ENCODE results near the gene CPA4.

CPA4 gene

DNA sequence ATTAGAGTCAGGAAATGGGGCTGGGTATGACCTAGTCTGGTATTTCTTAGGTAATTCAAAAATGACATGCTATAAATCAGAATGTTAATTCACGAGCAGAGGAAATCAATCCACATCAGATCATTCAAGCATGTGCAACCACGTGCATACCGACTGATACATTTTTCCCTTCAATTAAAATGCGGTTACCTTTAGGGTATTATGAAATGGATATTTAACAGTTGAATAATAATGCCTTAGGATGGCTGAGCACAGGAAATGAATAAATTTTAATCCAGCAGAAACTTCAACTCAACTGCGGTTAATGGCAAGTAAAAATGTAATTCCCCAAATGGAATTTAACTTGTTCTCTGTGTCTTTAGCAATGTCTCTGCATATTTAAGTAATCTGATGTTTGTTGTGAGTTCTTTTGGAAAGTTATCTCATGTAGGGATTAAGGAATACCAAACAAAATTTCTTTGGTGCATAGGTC lies 17.1 kb upstream of the CPA4 start:
- DNase-seq = no peak

DNA sequence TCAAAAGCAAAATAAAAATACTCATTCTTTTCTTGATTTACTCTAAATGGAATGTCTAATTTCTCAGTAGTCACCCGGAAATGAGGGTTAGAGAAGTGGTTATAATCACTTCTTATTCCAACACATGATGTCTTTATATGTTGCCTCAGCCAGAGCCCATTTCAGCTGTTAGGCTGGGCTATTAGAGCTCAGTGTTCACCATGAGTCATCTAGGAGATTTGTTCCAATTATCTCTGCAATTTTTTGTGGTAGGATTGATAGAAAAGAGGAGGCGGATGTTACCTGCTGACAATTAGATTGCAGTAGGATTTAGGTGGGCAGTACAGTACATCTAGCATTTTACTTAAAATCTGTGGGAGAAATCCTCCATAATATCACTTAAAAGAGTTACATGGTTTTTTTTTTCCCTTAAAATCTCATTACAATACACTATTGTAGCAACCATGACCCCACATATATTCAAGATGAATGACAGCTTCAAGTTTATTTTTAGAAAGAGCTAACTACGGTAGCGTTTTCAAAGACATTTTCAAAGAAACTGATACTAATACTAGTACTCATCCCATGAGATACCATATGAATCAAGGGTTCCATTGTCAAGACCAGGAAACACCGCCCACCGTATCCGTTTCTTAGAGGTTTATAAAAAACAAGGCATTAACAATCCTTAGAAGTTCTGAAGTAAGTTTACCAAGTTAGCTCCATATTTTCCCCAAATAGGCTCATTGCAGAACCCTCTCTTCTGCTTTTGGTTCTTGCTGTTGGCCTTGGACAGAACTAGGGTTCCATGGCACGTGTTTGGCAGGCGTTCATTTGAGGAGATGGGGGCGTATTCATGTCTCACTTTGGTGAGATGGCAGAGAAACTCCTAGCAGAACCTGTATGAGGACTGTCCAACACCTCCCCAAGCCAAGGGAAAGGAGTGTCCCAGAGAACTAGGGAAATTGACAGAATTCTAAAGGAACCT lies 15.9 kb upstream of the CPA4 start:
- no peak for DNase-seq

DNA sequence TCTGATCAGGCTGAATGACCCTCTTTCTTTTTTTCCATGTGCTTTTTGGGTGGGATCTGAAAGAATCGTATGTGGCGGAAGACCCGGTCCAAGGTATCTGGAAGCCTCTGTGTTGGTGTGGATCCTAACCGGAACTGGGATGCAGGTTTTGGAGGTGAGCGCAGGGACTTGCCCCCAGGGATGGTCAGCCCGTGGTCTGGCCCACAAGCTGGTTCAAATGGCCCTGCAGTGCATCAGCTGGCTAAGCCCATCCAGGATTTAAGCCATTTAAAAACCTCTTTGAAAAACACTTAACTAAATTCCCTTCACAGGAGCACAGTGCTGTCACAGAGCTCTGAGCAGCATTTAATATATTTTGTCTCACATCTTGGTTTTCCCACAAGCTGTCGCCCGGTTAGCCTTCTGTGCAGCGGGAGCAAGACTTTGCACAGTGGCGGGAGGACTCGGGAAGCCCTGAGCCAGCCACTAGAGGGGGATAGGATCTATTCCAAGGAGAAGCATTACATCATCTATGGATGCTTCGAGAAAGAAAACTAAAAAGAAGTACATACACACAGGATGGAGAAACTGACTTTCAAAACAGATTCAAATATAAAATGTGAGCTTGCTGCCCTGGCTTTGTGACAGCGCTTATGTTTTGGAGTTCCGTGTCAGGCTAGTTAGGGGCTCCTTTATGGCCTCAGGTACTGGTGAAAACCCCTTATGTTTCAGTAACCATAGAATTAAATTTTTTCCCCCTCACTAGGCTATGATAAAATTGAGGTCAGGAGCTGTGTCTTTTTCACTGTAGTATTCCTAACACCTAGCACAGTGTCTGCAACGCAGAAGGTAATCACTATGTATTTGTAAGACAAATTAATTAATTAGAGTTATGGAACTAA lies 15.0 kb upstream of the CPA4 start:
- DNase-seq = no peak

DNA sequence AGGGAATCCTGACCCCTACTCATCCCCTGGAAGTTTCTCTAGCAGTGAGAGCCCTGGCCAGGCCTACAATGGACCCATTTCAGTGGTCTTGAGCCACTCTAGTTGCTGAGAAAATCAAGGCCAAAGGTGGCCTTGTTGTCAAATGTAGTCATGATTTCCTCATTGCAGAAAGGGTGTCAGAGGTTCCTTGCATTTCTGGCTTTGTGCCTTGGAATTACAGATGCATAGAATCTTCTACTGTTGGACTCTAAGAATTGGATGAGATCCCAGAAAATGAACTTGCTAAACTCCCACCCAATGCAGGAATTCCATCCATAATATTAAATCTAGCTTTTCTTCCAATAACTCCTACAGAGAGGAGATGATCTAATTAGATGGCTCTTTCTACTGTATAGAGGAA lies 14.1 kb upstream of the CPA4 start:
- DNase-seq = no peak

DNA sequence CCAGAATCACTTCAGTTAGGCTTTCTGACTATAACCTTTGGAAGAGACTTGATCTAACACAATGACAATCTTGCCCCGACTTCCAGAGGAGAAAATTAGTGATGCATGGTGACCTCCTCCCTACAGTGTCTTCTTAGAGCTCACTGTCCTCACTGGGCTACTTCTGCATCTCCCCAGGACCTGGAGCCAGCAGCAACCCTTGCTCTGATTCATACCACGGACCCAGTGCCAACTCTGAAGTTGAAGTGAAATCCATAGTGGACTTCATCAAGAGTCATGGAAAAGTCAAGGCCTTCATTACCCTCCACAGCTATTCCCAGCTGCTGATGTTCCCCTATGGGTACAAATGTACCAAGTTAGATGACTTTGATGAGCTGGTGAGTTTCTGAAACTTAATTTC lies 13.7 kb upstream of the CPA4 start:
- no peak for DNase-seq

DNA sequence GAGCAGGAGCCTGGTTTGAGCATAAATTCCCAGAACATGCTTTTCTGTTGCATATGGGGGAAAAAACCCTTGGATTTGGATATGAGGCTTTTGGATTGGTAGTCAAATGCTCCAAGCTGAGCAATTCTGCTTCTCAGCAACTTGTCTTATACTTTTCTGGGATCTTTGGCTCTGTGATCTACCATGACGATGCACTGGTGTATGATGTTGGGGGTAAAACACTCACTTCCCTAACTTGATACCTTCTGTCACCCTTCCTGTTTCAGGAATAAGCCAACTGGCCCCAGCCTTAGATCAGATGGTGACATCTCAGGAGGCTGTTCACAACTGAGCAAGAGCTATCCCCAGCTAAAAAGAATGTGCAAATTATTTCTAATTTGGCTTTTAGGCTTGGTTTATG lies 13.1 kb upstream of the CPA4 start:
- DNase-seq = no peak

DNA sequence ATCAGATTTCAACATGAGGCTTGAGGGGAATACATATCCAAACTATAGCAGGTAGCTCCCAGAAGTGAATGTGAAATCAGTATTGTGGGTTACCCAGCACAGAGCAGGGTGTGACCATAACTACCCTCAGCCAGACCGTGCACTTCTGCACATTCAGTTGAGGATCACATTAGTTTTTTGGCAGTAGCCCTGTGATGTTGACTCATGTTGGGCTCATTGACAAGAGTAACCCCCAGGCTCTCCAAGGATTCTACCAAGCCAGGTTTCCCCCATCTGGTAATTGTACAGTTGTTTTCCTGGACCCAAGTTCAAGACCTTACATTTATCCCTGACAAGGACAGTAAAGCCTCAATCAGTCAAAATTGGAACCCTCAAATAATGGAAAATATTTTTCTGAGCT lies 11.7 kb upstream of the CPA4 start:
- no peak for DNase-seq

DNA sequence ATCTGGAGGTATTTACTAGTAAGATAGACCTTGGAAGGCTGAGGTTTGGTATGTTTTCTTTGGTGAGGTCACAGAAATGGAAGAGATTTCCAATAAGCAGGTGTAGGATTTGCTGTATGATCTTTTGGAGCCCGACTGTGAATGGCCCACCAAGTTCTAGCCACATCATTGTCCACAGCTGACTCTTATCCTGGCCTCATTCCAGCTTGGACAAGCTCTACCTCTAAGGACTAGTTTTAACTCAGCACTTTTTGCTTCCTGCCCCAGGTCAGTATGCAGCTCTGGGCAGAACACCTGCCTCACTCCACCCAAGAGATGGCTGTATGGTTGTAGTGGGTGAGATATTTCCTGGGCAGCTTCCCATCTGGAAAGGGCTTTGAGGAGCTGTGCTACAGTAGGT lies 6.1 kb upstream of the CPA4 start:
- DNase-seq = no peak

DNA sequence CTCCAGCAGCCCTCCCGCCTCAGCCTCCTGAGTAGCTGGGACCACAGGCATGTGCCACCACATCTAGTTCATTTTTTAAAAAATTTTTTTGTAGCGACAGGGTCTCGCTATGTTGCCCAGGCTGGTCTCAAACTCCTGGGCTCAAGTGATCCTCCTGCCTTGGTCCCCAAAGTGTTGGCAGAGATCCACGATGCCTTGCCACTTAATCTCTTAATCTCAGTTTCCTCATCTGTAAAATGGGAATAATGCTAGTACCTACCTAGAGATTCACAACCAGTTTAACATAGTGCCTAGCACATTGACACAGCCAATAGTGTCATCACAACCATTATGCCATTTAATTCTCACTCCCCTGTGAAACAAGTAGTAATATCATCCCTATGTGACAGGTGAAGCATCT lies 4.8 kb upstream of the CPA4 start:
- no peak for DNase-seq

DNA sequence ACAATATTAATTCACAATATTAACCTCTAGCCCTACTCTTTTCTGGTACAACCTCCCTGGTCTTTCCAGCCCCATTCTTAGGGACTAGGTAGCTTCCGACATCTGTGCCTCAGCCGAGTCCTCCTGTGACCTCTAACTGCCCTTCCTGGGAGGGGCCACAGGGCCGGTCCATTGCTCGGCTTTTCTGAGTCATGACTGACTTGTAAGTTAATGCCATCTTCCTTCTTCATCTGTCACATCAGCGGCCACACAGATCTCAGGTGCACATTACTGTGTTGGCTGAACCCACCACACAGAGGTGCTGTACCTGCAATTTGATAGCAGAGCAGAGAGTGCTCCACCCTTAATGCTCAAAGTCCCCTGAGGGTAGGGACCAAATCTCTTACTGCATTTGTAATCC lies 4.1 kb upstream of the CPA4 start:
- no peak for DNase-seq

DNA sequence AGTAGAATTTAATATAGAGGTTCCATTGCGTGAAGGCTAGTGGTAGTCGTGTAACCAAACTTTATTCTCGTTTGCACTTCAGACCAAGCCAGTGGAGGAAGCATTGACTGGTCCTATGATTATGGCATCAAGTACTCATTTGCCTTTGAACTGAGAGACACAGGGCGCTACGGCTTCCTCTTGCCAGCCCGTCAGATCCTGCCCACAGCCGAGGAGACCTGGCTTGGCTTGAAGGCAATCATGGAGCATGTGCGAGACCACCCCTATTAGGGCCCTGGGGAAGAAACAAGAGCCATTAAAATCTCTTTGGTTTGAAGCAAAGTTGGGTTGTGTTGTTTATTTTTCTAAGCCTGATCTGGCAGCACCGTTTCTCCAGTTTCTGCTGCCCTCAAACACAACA lies 3.5 kb upstream of the CPA4 start:
- DNase-seq = no peak

DNA sequence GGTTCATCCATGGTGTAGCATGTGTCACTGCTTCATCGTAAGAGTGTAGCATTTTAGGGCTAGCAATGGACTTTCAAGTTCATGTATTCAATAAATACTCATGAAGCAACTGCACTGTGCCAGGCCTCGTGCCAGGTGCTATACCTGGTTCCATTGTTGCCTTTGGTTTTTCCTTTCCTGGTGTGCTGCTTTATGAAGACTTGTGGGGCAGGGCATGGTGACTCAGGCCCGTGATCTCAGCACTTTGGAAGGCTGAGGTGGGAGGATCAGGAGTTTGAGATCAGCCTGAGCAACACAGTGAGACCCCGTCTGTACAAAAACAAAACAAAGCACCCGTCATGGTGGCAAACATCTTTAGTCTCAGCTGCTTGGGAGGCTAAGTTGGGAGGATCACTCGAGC lies 2.2 kb upstream of the CPA4 start:
- no peak for DNase-seq

DNA sequence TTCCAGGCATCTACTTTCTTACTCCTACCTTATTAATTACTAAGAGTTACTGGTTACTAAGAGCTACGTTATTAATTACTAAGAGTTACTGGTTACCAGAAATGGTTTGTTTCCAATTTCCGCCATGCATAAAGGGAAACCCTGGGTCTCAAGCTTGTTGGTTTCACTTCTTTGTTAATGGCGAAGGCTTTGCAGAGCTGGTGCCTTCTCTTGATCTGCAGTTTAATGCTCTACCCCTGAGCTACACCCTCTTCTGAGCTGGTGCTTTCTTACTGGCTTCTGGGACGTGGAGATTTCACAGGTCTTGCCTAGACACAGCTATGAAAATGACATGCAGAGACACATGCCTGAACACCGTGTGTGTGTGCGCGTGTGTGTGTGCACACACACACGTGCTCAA lies 560 bp downstream of the CPA4 start:
- DNase-seq = no peak

DNA sequence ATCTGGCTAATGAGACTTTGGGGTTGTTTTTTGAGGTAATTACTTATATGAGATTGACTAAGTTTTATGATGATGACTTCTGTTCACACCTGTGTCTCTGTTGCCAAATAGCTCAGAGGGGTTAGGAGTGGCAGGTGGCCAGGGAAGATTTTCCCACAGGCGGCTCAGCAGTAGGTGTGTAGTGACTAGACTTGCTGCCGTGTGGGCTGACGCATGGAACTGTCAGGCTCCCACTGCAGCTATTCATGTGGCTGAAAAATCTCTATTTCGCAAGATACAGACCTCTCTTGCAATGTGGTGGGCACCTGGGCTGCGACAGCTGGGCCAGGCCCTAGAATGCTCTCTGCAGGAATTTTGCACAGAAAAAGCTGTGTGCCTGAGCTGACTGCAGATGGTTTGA lies 1.4 kb downstream of the CPA4 start:
- DNase-seq = no peak

DNA sequence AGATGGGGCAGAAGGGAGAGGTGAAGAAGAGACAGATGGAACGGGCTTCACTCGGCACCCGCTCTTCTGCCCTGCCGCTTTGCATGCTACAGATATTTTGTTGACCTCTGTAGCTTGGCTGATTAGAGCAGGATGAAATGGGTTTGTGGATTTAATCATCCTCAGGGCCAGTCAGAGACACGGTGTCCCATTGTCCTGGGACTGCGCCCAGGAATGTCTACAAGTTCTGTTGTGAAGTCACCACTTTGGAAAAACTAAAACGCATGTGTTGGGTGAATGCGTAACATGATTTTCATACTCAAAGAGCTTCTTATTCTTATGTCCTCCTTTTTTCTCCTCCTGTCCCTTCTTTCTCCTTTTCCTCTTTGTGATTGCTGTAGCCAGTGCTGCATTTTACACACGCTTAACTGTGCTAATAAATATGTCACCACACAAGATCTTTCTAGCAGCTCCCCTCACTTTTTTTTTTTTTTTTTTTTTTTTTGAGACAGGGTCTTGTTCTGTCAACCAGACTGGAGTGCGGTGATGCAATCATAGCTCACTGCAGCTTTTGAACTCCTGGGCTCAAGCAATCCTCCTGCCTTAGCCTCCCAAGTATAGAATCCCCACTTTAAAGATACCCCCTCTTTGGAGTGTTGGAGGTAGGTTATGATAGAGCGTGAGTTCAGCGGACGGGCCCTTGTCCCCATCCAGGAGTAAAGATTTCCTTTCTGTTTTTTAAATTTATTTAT lies 3.4 kb downstream of the CPA4 start:
- no peak for DNase-seq

DNA sequence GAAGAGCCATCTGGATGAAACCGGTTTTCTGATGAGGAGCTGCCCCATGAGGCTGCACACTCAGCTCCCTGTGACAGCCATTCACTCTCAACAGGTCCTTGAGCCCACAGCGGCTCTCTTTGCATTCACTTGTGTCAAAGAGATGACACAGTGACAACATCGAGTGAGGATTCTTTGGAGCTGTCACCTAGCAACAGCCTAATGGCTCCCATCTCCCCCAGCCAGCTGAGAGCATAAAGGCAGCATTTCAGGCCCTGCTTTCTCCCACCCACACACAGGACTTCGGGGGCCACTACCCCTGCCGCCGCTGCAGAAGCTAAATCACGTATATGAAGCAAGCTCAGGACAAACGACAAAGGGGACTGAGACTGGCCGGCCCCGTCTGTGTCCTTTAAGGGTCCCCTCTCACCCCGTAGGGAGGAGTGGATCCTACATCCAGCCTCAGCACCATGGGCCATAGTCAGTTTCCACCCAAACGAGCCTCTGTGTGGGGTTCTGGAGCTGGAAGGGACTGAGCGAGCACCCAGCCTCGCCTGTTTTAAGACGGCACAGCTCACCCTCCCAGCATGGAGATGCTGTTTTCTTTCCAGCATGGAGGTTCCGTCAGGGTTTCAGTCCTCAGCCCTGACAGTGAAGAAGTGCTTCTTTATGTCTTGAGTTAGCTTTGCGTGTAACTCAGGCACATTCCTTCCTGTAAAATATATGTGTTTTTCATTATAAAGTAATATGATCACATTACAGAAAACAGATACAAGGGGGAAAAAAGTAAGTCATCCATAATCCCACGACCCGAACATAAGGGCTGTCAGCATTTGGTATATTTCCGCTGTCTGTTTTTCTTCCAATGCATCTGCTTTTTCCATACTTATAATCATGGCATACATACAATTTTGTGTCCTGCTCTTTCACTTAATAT lies 4.9 kb downstream of the CPA4 start:
- no peak for DNase-seq

DNA sequence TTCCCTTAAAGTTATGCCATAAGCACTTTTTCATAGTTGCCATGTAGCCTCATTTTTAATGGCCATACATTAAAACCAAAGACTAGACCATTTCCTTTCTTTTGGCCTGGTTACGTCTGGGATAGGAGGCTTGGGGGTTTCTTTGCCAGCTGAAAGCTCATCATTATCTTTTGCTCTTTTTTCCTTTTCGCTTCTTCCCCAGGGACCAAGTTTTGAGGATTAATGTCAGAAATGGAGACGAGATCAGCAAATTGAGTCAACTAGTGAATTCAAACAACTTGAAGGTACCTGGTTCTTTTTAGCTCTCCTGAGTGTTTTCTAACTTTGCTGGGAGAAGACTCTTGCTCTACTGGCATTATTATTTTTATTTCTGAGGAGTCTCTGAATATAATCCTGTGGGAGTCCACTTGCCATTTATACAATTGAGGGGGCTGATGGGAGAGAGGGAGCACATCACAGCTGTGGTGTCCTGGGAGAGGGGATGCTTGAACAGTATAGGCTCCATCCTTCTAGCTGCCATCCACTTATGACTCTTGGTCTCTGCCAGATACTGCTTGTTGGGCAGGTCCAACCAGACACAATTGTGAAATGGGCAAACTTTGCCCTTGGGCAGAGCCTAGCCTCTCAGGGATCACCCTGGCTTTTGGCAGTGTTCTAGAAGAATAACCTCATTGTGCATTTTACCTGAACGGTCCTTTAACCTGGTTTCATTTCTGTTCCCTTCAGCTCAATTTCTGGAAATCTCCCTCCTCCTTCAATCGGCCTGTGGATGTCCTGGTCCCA lies 5.8 kb downstream of the CPA4 start:
- no peak for DNase-seq

DNA sequence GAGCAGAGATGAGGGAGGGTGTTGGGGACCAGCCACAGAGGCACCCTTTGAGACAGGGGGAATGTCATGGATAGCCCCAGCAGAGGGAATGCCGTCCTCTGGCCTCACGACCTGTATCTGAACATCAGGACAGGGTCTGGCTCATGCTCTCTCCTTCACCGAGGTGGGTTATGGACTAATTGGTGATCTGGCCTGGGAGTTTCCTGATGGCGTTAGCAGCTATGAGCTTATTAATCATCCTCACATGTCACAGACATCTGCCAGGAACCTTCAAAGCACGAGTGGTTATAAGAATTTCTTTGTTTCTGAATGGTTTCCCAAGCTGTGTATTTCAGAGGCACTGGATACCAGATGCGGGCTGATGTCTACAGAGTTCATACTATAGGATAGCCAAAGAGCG lies 6.9 kb downstream of the CPA4 start:
- DNase-seq = no peak

DNA sequence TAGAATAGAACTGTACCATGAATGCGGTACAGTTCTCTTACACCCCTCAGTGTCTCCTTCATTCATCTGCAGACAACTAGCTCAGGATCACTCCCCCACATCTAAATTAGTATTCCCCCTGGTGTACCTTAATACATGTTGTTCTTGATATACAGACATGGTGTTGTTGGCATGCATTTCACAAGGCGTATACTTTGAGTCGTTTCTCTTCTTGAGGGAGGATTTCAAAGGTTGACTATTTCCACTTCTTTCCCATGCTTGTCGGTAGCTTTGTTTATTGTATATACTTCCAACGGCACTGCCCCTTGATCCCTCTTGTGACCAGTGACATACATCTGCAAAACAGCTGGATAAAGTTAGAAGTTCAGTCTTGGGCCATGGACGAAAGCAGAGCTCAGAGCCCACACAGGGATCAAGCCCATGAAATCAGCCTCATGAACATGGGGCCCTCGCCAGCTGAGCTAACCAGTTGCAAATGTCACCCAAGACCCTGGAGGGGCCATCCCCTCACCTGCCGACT lies 8.6 kb downstream of the CPA4 start:
- DNase-seq = no peak

DNA sequence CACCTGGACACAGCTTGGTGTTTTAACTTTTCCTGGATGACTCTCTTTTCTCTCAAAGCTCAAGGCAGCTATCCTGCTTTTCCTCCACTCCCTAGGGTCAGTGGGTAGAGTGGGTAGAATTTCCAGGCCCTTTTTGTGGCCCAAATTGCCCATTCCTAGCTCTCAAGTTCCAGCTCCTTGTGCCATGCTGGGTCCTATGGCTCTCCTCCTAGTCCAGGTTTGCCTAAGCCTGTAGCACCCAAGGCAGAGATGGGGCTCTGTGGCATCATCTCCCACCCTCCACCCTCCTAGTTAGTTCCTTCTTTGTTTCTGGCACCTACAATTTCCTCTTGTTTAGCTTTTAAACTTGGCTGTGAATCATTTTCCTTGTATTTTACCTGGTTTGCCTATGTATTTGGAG lies 9.7 kb downstream of the CPA4 start:
- no peak for DNase-seq

DNA sequence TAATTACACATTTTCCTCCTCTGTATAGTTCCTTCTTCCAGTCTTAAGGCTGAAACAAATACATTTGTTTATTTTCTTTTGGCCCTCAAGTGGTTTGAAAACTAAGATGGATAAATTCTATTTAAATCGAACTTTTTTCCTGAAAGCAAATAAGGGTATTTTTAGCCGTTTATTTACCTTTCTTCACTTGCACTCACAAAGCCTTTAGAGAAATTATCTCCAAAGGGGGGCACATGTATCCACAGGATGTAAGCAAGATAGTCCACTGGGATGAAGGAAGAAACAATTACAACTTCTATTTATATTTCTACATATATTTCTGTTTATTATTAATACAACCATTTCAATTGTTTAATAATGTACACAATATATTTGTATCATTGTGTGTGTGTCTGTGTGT lies 10.2 kb downstream of the CPA4 start:
- DNase-seq = no peak
